GM18502 (cell line): ENCODE measurements around the gene HSPB6.

ENCODE experiments used
- ATAC-seq: cut with Tn5 transposase; IDR thresholded peaks from one replicate; pipeline ENCODE4 v1.9.1; 2021; ENCODE audit warnings: mild to moderate bottlenecking; ENCODE audit not compliant: unreplicated experiment, poor library complexity

Gene HSPB6

DNA sequence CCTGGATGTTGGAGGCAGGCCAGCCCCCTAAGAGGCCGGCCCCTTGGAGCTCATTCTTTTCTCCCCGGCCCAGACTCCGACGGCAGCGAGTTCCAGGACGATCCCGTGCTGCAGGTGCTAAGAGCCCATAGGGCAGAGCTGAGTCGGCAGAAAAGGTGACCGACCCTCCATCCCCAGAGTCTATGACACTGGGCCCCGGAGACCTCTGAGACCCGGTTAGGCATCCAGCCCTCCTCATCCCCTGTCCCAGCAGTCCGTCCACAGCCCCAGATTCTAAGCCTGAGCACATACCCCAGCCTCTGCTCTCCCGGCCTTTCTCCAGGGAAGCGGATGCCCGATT, 11.2 kb upstream of the HSPB6 start:
- no peak for ATAC-seq

GRCh38 chr19:35767288-35768081, 10.7 kb upstream of the HSPB6 start:
- ATAC-seq = no peak

- ATAC-seq = no peak
These were observed 9.8 kb upstream of the HSPB6 start for GRCh38 chr19:35766571-35767104.

GRCh38 chr19:35764432-35765315, 7.8 kb upstream of the HSPB6 start:
- ATAC-seq = no peak

DNA sequence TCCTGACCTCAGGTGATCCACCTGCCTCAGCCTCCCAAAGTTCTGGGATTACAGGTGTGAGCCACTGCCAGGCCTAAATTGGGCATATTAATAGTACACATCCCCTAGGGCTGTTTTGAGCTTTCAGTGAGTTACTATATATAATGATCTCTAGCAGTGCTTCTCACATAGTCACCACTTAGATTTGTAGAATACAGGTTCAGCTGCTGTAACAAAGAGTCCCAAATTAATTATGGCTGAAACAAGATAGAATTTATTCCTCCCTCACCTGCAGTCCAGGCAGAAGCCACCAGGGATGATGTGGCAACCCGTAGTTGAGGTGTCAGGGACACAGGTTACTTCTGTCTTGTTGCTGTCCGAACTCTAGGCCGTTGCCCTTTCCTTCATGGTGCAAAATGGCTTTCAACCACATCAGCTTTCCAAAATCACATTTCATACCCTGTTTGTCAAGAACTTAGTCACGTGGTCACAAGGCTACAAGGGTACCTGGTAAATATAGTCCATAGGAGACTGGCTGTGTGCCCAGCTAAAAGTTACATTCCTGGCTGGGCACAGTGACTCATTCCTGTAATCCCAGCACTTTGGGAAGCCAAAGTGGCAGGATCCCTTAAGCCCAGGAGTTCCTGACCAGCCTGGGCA, 4.0 kb upstream of the HSPB6 start:
- no peak for ATAC-seq

GRCh38 chr19:35759697-35760096, 2.9 kb upstream of the HSPB6 start:
- no peak for ATAC-seq

GRCh38 chr19:35757749-35758608, 1.1 kb upstream of the HSPB6 start, which contains the start of gene PROSER3:
Gene PROSER3, plus strand, starts transcription at chr19:35758176. Its CDS starts 40 bp downstream, at chr19:35758216.
- ATAC-seq = peak; percentile 90

GRCh38 chr19:35757231-35757748, 461 bp upstream of the HSPB6 start:
- ATAC-seq = no peak

GRCh38 chr19:35755550-35756376, 1.1 kb downstream of the HSPB6 start:
- ATAC-seq = no peak

DNA sequence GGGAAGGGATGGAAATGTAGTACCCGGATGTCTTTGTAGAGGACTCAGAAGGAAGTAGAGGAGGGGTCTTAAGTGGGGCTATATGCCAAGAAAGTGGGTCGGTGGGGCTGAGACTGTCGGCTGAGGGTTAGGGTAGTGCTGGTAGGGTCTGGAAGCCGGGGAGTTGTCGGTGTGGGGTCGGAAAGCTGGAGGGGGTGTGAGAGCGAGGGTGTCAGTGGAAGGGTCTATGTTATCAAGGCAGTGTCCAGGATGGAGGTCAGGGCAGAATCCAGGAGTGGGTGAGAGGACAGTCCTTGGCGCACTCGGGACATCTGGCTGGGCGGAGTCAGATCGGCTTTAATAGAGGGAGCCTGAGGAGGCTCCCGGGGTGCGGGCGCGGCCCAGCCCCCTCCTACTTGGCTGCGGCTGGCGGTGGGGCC, 1.7 kb downstream of the HSPB6 start:
- ATAC-seq = no peak

DNA sequence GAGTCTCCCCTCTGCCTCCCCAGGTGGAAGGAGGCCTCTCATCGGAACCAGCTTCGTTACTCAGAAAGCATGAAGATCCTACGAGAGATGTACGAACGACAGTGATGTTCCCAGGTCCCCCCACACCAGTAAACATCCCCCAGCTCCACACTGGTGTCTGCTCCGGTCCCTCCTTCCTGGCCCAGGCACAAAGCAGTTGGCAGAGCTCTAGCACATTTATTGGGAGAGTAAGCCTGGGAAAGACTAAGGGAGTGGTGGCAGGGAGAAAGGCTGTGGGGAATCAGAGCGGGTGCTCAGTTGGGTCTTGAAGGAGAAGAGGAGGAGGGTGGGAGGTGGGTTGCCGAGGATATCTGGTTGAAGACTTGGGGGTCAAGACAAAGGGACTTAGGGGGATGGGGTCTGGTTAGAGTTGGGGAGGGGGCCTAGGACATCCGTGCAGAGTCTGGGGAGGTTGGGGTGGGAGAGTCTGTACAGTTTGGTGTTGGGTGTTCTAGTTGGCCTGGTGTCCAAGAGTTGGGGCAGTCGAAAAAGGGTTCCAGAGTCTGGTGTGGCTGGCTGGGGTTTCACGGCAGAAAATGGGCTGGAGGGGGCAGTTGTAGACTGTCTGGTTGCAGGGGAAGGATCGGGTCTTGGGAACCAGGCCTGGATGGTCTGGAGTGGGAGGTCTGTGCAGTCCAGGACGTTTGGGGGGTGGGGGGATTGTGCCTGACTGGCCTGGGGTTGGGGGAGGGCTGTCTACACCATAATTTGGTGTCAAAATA, 2.3 kb downstream of the HSPB6 start:
- no peak for ATAC-seq

GRCh38 chr19:35753634-35754369, 3.0 kb downstream of the HSPB6 start:
- no peak for ATAC-seq

GRCh38 chr19:35752746-35753350, 4.0 kb downstream of the HSPB6 start:
- ATAC-seq = no peak

DNA sequence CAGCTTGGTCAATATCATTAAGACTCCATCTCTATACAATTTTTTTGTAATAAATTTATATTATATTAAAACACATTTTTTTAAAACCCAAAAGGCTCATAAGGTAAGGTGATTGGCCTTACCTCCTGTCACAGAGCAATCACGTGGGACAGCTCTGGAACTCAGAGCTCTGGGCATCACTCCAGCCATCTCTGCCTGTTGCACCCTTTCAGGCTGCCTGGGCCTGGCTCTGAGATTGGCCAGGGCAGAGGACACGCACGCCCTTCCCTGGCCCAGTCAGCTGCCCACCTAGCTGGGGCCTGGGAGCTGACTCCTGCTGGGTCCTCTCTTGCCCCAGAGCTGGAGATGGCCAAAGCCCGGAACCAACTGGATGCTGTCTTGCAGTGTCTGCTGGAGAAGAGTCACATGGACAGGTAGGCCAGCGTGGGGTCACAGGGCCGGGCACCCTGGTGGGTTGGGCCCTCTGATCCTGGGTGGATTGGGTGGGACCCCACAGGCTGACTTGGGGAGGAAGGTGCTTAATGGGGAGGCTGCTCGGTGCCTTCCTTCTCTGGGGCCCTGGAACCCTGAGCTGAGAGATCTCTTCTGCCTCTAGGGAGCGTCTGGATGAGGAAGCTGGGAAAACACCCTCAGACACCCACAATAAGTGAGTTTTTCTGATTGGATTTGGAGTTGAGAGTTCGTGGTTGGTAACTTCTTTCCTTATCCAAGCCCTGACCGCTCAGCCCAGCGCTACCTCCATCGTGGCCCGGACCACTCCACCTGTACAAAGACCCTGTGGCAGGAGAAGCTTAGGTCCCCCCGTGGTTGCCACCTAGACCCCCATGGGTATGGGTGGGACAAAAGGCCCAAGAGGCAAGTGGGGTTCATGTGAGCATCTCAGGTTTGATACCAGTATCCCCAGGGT, 4.7 kb downstream of the HSPB6 start:
- ATAC-seq = no peak

- ATAC-seq = no peak
These were observed 6.7 kb downstream of the HSPB6 start for GRCh38 chr19:35750167-35750566.
